Endodermal cell (in vitro differentiated cells): ENCODE measurements around the gene ARHGEF33. TPM values are rescaled to one million over a fixed set of nuclear protein-coding genes. Genes with fewer than 3 reads are reported as not detected.

Experiments used
- DNase-seq: peaks from one replicate; pipeline ENCODE4 v3.0.0-alpha.2; 2017
- H3K27ac ChIP-seq: 2 replicates; pipeline ENCODE4 v1.5.1; 2013; ENCODE audit warnings: mild to moderate bottlenecking, low read depth, low read length, moderate library complexity
- H3K27me3 ChIP-seq: 2 replicates; pipeline ENCODE4 v1.6.1; 2013; ENCODE audit warnings: mild to moderate bottlenecking, low read length, moderate library complexity; ENCODE audit not compliant: insufficient read depth, control insufficient read depth, poor library complexity, severe bottlenecking
- H3K36me3 ChIP-seq: 2 replicates; pipeline ENCODE4 v1.7.0; 2013; ENCODE audit warnings: mild to moderate bottlenecking, low read length, moderate library complexity; ENCODE audit not compliant: control insufficient read depth, insufficient read depth
- H3K4me1 ChIP-seq: one replicate; pipeline ENCODE4 v1.7.0; 2013; ENCODE audit warnings: low read length; ENCODE audit not compliant: control insufficient read depth, insufficient read depth
- H3K4me3 ChIP-seq: 2 replicates; pipeline ENCODE4 v1.5.1; 2013; ENCODE audit warnings: mild to moderate bottlenecking, low read length, moderate library complexity
- H3K9ac ChIP-seq: 2 replicates; pipeline ENCODE4 v1.6.1; 2013; ENCODE audit warnings: mild to moderate bottlenecking, low read length, moderate library complexity; ENCODE audit not compliant: poor library complexity, severe bottlenecking; ENCODE audit errors: extremely low read depth
- H3K9me3 ChIP-seq: 2 replicates; pipeline ENCODE4 v1.6.1; 2013; ENCODE audit warnings: mild to moderate bottlenecking, low read length, moderate library complexity; ENCODE audit not compliant: control insufficient read depth
- H3K27ac Mint-ChIP-seq: 2 replicates; pipeline ENCODE4 v1.8.0; 2020; ENCODE audit warnings: mixed read lengths
- H3K27me3 Mint-ChIP-seq: 2 replicates; pipeline ENCODE4 v1.8.0; 2021; ENCODE audit warnings: mild to moderate bottlenecking, mixed read lengths; ENCODE audit not compliant: insufficient read depth
- H3K36me3 Mint-ChIP-seq: 2 replicates; pipeline ENCODE4 v1.8.0; 2020; ENCODE audit warnings: low read depth, mixed read lengths
- H3K4me1 Mint-ChIP-seq: 2 replicates; pipeline ENCODE4 v1.8.0; 2020; ENCODE audit warnings: mixed read lengths
- H3K4me3 Mint-ChIP-seq: 2 replicates; pipeline ENCODE4 v1.8.0; 2020; ENCODE audit warnings: mild to moderate bottlenecking, moderate library complexity, mixed read lengths
- H3K9me3 Mint-ChIP-seq: 2 replicates; pipeline ENCODE4 v1.8.0; 2020; ENCODE audit warnings: mild to moderate bottlenecking, mixed read lengths
- WGBS, 2 experiments: methylation state at CpG; one replicate each; pipeline versions ENCODE4 v1.1.5 to v1.1.7; 2013; ENCODE audit warnings: missing lambda C conversion rate in 2 of 2, mixed read lengths in 1 of 2; ENCODE audit not compliant: insufficient coverage in 1 of 2, insufficient read length in 1 of 2; 5-methylcytosine and 5-hydroxymethylcytosine counted together
- total RNA-seq, 2 donors: library from RNA; stranded (reverse); fragmentation: NEBNext Ultra II Directional in 1 of 2; extraction: Animal tissue kit (Norgen Biotek cat#: 25700) in 1 of 2; gene quantifications; 2 replicates in 1 of 2; 3 replicates in 1 of 2; pipeline ENCODE4 v1.2.1, GENCODE V29; 2021
- TF ChIP-seq, protein P1 (sequence below): fragments of 200-600 bp; sonication (generic); conservative IDR thresholded peaks from 2 replicates; pipeline ENCODE4 v1.5.0; 2021; ENCODE audit warnings: antibody characterized with exemption, mild to moderate bottlenecking

The ARHGEF33 gene
- total RNA-seq, 2 donors from 2014 or later = 0.57 to 1.00 TPM

DNA sequence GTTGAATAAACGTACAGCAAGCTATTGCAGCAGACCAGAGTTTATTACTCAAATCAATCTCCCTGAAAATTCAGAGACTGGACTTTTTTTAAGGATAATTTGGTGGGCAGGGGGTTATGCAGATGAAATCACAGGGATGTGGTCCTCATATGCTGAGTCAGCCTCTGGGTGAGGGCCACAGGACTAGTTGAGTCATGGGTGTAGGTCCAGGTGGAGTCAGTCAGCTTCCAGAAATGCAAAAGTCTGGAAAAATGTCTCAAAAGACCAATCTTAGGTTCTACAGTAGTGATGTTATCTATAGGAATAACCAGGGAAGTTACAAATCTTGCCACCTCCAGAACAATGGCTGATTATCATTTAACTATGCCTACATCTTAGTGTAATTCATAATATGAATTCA lies 51.1 kb downstream of the ARHGEF33 start:
- 80 to 87% methylated on average over 1 of the region's 1 CpG for WGBS, 2 experiments
- Histone ChIP-seq H3K4me3 (no peak overlapping the region), H3K9me3 (no peaks in the 10 kb centered on the region), H3K36me3 (no peaks in the 10 kb centered on the region), H3K27me3 (no peaks in the 10 kb centered on the region), H3K4me1 (no peaks in the 10 kb centered on the region), H3K9ac (no peak overlapping the region), H3K27ac (no peak overlapping the region)
- peaks cover 9% of the 10 kb centered on the region for H3K4me1 Mint-ChIP-seq
- H3K36me3 Mint-ChIP-seq = no peaks in the 10 kb centered on the region
- no peak for DNase-seq
- TF ChIP-seq, protein P1, sequence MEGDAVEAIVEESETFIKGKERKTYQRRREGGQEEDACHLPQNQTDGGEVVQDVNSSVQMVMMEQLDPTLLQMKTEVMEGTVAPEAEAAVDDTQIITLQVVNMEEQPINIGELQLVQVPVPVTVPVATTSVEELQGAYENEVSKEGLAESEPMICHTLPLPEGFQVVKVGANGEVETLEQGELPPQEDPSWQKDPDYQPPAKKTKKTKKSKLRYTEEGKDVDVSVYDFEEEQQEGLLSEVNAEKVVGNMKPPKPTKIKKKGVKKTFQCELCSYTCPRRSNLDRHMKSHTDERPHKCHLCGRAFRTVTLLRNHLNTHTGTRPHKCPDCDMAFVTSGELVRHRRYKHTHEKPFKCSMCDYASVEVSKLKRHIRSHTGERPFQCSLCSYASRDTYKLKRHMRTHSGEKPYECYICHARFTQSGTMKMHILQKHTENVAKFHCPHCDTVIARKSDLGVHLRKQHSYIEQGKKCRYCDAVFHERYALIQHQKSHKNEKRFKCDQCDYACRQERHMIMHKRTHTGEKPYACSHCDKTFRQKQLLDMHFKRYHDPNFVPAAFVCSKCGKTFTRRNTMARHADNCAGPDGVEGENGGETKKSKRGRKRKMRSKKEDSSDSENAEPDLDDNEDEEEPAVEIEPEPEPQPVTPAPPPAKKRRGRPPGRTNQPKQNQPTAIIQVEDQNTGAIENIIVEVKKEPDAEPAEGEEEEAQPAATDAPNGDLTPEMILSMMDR = no peak
- no peaks in the 10 kb centered on the region for H3K9me3 Mint-ChIP-seq
- no peaks in the 10 kb centered on the region for H3K27me3 Mint-ChIP-seq
- H3K4me3 Mint-ChIP-seq = no peak overlapping the region
- no peak overlapping the region for H3K27ac Mint-ChIP-seq

DNA sequence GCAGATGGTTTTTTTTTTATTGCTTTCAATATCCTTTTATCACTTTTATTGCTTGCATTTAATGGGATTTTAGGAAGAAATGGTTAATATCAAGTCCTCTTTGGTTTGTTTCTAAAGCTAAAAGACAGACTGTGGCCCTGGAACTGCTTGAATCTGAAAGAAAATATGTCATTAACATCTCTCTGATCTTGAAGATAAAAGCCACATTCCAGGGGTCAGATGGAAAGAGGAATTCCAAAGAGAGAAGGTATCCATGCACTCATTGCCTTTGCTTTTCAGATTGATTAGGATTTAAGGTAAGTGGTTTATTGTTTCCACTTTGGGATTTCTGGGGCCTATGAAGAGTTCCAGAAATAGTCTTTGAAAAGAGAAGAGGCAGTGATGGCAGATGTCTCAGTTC lies 54.1 kb downstream of the ARHGEF33 start:
- Histone ChIP-seq H3K9ac (no peak overlapping the region), H3K9me3 (no peaks in the 10 kb centered on the region), H3K27me3 (no peaks in the 10 kb centered on the region), H3K36me3 (no peaks in the 10 kb centered on the region), H3K4me3 (no peak overlapping the region), H3K4me1 (no peaks in the 10 kb centered on the region), H3K27ac (no peak overlapping the region)
- Mint-ChIP-seq H3K36me3 (no peaks in the 10 kb centered on the region), H3K4me1 (peaks cover 12% of the 10 kb centered on the region), H3K4me3 (no peak overlapping the region), H3K27ac (no peak overlapping the region), H3K9me3 (no peaks in the 10 kb centered on the region), H3K27me3 (peaks cover 2% of the 10 kb centered on the region)
- no peak for DNase-seq
- TF ChIP-seq, protein P1 = no peak

DNA sequence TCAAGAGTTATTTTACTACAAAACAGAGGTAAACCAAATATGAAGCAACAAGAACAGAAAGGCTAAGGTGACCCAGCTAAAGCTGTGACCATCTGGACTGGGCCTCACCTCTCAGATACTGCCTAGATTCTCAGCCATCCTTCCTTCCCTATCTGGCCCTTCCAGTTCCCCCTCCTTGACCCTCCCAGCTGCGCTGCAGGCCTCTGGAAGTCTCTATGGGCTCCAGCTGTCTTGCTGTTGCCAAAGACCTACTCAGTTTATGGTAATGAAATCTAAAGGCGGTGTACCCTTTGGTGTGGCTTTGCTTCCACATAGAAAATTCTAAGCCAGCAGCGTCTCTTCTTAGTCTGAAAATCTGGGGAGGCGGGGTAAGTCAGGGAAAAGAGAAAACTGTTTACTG lies 55.7 kb downstream of the ARHGEF33 start:
- H3K27me3 Mint-ChIP-seq = peaks cover 2% of the 10 kb centered on the region
- no peak for DNase-seq
- Histone ChIP-seq H3K27ac (no peak overlapping the region), H3K27me3 (no peaks in the 10 kb centered on the region), H3K36me3 (no peaks in the 10 kb centered on the region), H3K9me3 (no peaks in the 10 kb centered on the region), H3K4me3 (no peak overlapping the region), H3K4me1 (no peaks in the 10 kb centered on the region), H3K9ac (no peak overlapping the region)
- TF ChIP-seq, protein P1 = no peak
- H3K4me3 Mint-ChIP-seq = no peak overlapping the region
- H3K36me3 Mint-ChIP-seq = no peaks in the 10 kb centered on the region
- H3K9me3 Mint-ChIP-seq = no peaks in the 10 kb centered on the region
- H3K27ac Mint-ChIP-seq = no peak overlapping the region
- WGBS, 2 experiments = 91 to 92% methylated on average over 4 of the region's 4 CpGs
- peaks cover 12% of the 10 kb centered on the region for H3K4me1 Mint-ChIP-seq
